Measurements from ENCODE around the gene MCC. TPM values are rescaled to one million over a fixed set of nuclear protein-coding genes. Genes with fewer than 3 reads are reported as not detected.

Gene MCC
- total RNA-seq, 1 donor from 2014 or later: 14.0 TPM

- H3K27ac Mint-ChIP-seq (ENCODE audit: unreplicated experiment): no peak overlapping the region
- no peak for DNase-seq (ENCODE audit: extremely low spot score, unreplicated experiment)
- H3K9me3 Mint-ChIP-seq (ENCODE audit: unreplicated experiment): no peaks in the 10 kb centered on the region
- H3K36me3 Mint-ChIP-seq (ENCODE audit: unreplicated experiment): peaks cover 2% of the 10 kb centered on the region
- H3K4me3 Mint-ChIP-seq (ENCODE audit: unreplicated experiment): no peak overlapping the region
- H3K27me3 Mint-ChIP-seq (ENCODE audit: unreplicated experiment): no peaks in the 10 kb centered on the region
- TF ChIP-seq CTCF (IDR thresholded peaks at IDR 0.05): no peak
- H3K4me1 Mint-ChIP-seq (ENCODE audit: unreplicated experiment): peaks cover 6% of the 10 kb centered on the region
Observed at GRCh38 chr5:113147101-113147508, 341.1 kb downstream of the MCC start.

- peaks cover 6% of the 10 kb centered on the region for H3K4me1 Mint-ChIP-seq (ENCODE audit: unreplicated experiment)
- peaks cover 2% of the 10 kb centered on the region for H3K36me3 Mint-ChIP-seq (ENCODE audit: unreplicated experiment)
- no peaks in the 10 kb centered on the region for H3K9me3 Mint-ChIP-seq (ENCODE audit: unreplicated experiment)
- DNase-seq (ENCODE audit: extremely low spot score, unreplicated experiment): no peak
- no peak overlapping the region for H3K4me3 Mint-ChIP-seq (ENCODE audit: unreplicated experiment)
- no peaks in the 10 kb centered on the region for H3K27me3 Mint-ChIP-seq (ENCODE audit: unreplicated experiment)
- TF ChIP-seq CTCF (IDR thresholded peaks at IDR 0.05): no peak
- no peak overlapping the region for H3K27ac Mint-ChIP-seq (ENCODE audit: unreplicated experiment)
Observed at GRCh38 chr5:113145757-113146387, 342.4 kb downstream of the MCC start.

DNA sequence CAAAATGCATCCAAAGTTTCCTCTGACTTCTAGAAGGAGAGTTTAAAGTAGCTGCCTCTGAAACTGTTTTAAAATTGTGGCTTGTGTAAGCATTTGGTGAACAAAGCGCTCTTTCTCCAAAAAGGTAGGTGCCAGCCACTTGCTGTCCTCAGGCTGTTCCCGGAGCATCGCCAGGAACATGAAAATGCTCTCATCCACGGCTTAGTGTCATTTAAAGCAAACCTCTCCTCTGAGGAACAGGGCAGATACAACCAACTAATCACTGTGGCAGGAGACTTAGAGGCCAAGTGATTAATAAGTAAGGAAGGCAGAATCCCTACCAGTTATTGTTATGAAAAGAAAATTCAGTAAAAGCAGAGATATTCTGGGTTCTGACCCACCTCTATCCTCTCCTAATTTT lies 346.1 kb downstream of the MCC start:
- H3K27me3 Mint-ChIP-seq (ENCODE audit: unreplicated experiment): no peaks in the 10 kb centered on the region
- no peaks in the 10 kb centered on the region for H3K4me1 Mint-ChIP-seq (ENCODE audit: unreplicated experiment)
- no peaks in the 10 kb centered on the region for H3K9me3 Mint-ChIP-seq (ENCODE audit: unreplicated experiment)
- no peak overlapping the region for H3K4me3 Mint-ChIP-seq (ENCODE audit: unreplicated experiment)
- TF ChIP-seq CTCF (IDR thresholded peaks at IDR 0.05): no peak
- no peak overlapping the region for H3K27ac Mint-ChIP-seq (ENCODE audit: unreplicated experiment)
- H3K36me3 Mint-ChIP-seq (ENCODE audit: unreplicated experiment): no peaks in the 10 kb centered on the region
- DNase-seq (ENCODE audit: extremely low spot score, unreplicated experiment): no peak

GRCh38 chr5:113140837-113141671 lies 347.2 kb downstream of the MCC start:
- Mint-ChIP-seq H3K27me3 (ENCODE audit: unreplicated experiment) (no peaks in the 10 kb centered on the region), H3K27ac (ENCODE audit: unreplicated experiment) (no peak overlapping the region), H3K9me3 (ENCODE audit: unreplicated experiment) (no peaks in the 10 kb centered on the region), H3K4me3 (ENCODE audit: unreplicated experiment) (no peak overlapping the region), H3K4me1 (ENCODE audit: unreplicated experiment) (no peaks in the 10 kb centered on the region), H3K36me3 (ENCODE audit: unreplicated experiment) (no peaks in the 10 kb centered on the region)
- no peak for TF ChIP-seq CTCF (IDR thresholded peaks at IDR 0.05)
- DNase-seq (ENCODE audit: extremely low spot score, unreplicated experiment): no peak

DNA sequence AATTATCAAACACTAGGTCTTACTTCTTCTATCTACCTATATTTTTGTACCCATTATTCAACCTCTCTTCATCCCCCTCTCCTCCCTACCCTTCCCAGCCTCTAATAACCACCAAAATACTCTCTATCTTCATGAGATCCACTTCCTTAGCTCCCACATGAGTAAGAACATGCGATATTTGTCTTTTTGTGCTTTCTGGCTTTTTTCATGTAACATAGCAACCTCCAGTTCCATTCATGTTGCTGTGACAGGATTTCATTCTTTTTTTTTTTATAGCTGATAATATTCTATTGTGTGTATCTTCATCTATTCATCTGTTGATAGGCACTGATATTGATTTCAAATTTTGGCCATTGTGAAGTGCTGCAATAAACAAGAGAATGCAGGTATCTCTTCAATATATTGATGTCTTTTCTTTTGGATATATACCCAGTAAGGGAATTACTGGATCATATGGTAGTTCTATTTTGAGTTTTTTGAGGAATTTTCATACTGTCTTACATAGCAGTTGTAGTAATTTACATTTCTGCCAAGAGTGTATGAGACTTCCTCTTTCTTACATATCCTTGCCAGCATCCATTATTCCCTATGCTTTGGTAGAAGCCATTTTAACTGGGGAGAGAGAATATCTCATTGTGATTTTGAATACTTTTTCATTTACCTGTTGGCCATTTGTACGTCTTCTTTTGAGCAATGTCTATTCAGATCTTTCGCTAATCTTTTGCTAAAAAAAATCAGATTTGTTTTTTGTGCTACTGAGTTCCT lies 354.9 kb downstream of the MCC start:
- no peak overlapping the region for H3K4me3 Mint-ChIP-seq (ENCODE audit: unreplicated experiment)
- no peaks in the 10 kb centered on the region for H3K4me1 Mint-ChIP-seq (ENCODE audit: unreplicated experiment)
- no peak for DNase-seq (ENCODE audit: extremely low spot score, unreplicated experiment)
- H3K27me3 Mint-ChIP-seq (ENCODE audit: unreplicated experiment): no peaks in the 10 kb centered on the region
- no peaks in the 10 kb centered on the region for H3K9me3 Mint-ChIP-seq (ENCODE audit: unreplicated experiment)
- TF ChIP-seq CTCF (IDR thresholded peaks at IDR 0.05): no peak
- H3K27ac Mint-ChIP-seq (ENCODE audit: unreplicated experiment): no peak overlapping the region
- no peaks in the 10 kb centered on the region for H3K36me3 Mint-ChIP-seq (ENCODE audit: unreplicated experiment)

All from osteocyte (in vitro differentiated cells).